NCI-H2171 treated with DMSO at 0.1 percent for 48 hours (cell line): ENCODE data around the gene POU2AF3.
"Not testable (repeated sequence)": the region's sequence is repeated elsewhere in the genome, so short reads cannot be mapped to it uniquely, and the experiment has no call there.

ENCODE experiments used
- DNase-seq: peaks from one replicate; lab custom pipeline; 2025; lab: John Stamatoyannopoulos, UW

The POU2AF3 gene, protein sequence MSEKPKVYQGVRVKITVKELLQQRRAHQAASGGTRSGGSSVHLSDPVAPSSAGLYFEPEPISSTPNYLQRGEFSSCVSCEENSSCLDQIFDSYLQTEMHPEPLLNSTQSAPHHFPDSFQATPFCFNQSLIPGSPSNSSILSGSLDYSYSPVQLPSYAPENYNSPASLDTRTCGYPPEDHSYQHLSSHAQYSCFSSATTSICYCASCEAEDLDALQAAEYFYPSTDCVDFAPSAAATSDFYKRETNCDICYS

DNA sequence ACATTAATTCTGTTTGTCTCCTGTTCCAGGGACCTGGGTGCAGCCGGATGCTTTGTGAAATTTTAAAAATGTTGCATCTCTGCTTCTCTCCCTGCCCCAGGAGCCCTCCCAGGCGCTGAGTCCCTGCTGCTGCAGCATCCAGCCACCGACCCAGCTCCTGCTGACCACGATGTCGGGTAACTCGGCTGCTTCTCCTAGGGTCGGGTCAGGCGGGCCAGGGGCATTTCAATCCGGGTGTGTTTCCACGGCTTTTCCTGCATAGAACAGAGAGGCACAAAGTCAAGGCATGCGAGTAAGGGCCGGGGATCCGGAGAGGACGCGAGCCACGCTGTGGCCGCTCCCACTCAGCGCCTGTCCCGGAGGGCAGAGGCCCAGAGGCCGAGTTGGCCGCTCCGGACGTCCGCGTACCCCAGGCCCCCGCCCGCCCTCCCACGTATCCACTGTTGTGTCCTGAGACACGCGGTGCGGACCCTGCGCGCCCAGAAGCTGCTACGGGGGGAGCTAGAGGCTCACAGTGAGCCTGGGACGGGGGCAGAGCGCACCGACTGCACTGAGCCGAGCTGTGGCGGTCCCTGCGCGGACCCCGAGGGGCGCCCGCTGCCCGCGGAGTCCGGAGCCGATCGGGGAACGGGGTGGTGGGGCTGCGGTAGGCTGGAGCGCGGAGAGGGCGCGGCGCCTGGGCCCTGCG is at the start of gene POU2AF3:
POU2AF3 (plus strand) TSS at position 134 of the 688 bp plus-strand sequence; CDS start at position 170, 36 bp downstream.
- no peak for DNase-seq

DNA sequence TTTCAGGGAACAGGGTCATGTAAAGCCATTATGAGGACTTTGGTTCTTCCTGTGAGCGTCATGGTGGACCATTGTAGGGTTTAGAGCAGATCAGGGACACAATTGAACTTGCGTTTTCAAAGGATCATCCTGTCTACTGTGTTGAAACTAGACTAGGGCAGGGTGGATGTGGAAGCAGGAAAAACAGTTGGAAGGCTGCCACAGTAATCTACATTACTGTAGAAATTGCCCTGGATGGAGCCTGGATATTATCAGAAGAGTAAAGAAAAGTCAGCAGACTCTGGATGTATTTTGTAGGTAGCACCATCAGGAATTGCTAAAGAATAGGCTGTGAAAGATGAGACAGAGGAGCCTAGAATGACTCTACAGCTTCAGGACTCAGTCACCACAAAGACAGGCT is 47.4 kb upstream of the POU2AF3 start:
- no peak for DNase-seq

DNA sequence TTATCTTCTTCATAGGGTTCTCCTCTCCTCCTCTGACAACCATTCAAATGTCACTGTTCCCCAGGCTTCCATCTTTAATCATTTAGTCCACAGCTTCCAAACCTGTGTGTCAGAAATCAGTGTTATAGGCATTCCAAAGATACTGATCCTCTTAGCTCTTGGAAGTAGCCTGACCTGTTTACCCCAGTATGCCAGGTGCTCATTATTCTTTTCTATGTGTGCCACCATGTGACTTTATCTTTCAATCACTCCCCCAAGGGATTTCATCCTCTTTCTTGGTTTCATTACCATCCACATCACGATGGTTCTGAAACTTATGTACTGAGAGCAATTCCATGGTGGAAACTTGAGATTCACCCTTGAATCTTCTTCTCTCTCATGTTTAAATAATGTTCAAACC is 45.2 kb upstream of the POU2AF3 start:
- no peak for DNase-seq

DNA sequence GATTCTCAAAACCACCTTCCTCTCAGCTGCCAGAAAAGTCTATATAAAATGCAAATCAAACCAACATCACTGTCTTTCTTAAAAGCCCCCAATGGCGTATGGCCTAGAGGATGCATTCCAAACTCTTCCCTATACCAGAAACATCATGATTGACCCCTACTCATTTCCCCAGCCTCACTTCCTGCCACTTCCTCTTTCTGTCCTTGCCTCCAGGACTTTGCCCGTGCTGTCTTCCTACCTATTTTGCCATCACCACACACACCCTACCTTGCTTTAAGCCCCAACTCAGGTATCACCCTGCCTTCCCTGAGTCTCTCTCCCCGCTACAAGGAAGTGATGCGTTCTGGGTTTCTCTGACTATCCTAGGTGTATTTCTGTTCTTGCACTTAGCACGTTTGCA is 44.7 kb upstream of the POU2AF3 start:
- DNase-seq = no peak

DNA sequence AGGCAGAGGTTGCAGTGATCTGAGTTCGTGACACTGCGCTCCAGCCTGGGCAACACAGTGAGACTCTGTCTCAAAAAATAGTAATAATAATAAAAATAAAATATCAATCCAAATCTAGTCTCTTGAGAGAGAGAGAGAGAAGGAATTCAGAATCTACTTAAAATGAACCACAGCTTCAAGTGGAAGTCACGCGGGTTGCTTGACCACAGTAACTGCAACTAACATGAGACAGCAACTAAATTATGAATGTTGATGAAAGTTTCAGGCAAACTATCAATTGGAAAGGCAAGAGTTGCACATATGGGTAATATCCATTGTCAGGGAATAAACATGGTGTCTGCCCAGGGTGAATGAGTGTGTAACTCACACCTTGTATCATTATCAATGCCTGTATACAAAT is 40.3 kb upstream of the POU2AF3 start:
- no peak for DNase-seq

DNA sequence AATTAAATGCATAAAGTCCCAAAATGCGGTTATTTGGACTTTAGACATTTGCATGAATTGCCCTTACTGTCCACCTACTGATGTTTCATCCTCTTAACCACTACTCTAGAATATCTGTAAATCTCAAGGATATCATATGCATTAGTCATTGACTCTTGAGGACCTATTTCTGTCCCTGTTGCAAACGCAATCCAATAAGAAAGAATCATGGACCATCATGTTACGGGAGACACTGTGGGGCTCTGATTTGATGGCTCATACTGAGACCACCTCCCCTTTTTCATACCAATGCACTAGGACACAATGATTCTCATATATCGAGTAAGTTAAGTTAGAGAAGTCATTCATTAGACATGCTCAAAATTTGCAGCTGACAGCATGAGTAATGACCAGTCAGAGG is 38.5 kb upstream of the POU2AF3 start:
- DNase-seq = no peak

DNA sequence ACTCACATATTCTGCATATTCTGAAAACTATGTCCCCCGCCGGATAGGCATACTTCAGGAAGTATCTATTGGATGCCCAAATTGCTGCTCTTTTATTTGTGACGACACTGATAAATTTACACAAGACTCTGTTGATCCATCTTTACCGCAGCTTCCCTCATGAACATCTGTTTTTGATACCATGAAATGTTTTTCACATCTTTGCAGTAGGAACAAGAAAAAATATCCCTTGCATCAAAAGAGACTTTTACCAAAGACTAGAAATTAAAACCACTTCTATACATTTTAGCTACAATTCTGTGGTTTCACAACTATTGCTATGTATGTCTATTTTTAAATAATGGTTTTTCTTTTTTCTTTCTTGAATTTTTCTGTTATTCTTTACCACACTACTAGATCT is 37.5 kb upstream of the POU2AF3 start:
- DNase-seq = no peak

DNA sequence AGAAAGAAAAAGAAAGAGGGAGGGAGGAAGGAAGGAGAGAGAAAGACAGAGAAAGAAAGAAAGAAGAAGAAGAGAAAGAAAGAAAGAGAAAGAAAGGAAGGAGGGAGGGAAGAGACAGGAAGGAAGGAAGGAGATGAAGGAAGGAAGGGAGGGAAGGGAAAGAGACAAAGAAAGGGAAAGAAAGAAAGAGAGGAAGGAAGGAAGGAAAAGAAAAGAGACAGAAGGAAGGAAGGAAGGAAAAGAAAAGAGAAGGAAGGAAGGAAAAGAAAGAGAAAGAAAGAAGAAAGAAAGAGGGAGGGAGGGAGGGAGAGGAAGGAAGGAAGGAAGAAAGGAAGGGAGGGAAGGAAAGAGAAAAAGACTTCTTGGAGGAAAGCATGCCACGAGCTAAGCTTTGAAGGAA is 33.7 kb upstream of the POU2AF3 start:
- DNase-seq = no peak

DNA sequence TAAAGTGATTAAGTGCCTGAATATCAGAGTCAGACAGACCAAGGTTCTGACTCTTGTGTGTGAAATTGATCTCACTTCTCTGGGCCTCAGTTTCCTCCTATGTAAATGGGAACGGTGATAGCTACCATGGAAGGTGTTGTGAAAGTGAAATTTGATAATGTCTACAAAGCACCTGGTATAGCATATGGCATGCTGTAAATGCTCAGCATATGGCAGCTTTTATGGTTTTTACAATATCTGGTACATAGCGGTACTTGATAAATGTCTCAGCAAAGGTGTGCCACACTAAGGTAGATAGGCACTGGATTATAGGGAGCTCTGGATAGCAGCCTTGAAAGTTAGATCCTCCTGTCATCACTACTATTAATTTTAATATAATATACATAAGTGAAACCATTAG is 32.9 kb upstream of the POU2AF3 start:
- peak; percentile 95 for DNase-seq

DNA sequence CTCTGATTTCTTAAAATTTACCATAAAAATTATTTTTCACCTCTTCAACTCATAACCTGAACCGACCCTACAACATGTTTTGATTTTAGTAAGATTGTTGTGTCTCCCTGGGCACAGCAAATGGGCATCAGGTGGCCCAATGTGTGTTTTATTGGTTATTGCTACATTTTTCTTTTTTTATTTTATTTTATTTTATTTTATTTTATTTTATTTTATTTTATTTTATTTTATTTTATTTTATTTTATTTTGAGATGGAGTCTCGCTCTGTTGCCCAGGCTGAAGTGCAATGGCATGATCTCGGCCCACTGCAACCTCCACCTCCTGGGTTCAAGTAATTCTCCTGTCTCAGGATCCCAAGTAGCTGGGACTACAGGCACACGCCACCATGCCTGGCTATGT is 30.0 kb upstream of the POU2AF3 start:
- not testable (repeated sequence) for DNase-seq

DNA sequence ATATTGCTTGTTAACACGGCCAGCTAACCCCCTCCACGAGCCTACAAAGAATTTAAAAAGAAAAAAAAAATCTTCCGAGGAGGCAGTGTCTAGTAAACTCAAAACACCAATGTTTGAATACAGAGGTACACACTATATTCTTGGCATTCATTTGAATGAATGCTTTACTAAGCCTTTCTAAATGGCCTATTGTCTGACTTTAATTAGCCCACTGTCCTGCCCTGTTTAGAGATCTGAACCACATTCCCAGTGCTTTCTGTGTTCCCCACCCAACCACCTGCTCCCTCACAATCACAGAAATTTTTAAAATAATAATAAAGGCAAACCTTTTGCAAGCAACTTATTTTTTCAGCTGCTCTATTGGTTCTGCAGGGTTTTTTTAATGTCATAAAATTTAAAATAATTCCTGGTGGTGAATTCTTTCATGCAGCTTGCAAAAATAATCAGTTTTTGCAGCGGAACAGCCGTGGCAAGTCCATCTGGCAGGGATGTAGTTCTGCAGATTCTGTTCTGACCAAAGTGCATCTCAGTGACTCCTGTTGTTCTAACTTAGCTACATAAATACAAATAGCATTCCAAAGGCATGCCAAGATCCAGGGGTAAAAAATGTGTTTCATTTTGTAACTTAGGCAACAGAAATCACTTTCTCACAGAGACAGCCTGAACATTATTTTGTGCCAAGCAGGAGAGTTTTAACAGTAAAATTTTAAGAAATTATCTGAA is 29.0 kb upstream of the POU2AF3 start:
- DNase-seq = no peak

DNA sequence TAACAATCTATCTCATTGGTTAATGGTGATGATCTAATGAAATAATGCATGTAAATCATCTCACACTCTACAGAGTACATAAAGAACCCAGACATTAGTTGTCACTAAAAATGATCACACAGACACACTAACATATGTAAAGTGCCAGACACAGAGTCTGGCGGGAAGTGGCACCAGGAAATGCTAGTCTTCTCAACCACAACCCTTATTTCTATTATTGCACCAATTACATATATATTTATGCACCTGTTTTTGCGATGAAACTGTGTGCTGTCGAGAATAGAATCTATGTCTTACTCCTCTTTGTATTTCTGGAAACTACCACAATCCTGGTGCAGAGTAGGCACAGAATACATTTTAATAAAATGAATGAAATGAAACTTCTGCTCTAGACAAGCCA is 25.9 kb upstream of the POU2AF3 start:
- no peak for DNase-seq

DNA sequence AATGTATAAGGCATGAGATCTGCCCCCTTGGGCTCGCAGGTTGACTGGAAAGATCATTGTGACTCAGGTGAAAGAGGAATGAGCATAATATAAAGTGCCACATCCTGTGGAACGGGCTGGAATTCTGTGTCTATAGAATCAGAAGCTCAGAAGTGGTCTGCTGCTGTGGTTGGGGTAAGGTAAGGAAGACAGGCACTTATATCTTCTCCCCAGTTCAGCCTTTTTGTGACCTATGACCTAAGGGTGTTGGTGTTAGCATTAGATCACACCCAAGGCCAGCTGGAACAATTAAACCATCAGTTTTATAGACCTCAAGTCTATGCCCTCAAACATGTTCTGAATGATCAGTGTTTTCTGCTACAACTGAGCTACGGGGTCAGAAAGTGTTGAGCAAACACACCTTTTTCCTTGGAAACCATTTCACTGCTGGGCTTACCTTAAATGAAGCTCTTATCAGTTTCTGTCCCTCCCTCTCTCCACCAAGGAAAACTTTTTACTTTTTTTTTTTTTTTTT is 15.7 kb upstream of the POU2AF3 start:
- no peak for DNase-seq

DNA sequence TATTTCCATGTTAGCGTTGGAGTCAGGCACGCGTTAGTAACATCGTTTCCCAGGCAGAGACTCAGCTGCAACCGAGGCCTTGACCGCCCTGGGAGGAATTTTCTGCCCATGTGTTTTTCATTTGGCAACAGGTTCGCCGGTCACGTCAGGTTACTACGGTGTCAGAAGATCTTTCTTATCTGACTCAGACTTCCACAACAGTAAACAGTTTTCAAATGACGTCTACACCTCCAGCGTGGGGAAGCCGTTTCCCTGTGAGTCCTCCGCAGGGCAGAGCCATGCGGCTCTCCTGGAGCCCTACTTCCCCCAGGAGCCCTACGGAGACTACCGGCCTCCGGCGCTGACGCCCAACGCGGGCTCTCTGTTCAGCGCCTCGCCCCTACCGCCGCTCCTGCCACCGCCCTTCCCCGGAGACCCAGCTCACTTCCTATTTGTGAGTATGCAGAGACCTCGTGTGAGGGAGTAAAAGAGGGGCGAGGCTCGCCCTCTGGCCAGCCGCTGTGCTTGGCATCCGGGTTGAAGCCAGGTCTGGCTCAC is 14.3 kb upstream of the POU2AF3 start:
- no peak for DNase-seq

DNA sequence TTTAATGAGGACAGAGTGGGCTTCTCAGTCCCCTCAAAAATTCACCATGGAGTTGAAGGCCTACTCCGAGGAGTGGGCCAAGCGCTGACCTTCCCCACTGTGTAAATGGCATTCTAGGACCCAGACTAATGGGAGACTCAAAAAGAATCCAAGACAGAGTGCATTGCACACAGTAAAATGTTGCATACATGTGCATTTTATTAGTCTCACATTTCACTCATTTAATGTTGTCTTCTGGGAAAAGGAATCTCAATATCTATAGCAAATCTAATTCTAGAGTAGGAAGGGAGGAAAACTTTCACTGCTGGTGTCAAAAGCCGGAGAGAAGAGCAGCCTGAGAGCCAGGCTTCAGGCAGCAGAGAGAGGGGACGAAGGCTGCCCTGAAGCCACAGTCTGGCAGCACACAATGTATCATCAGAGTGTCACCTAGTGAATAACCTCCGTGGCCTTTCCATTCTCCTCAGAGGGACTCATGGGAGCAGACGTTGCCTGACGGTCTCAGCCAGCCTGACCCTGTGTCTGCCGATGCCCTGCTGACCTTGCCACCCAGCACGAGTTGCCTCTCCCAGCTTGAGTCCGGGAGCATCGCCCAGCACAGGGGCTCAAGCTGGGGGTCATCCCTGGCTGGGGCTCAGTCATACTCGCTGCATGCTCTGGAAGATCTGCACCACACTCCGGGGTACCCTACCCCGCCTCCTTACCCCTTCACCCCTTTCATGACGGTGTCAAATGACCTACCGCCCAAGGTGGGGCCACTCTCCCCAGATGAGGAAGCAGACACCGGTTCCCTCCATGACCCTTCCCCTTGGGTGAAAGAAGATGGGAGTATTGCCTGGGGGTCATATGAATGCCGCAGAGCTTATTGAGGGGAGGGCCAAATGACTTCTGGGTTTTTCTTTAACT is 12.9 kb upstream of the POU2AF3 start:
- no peak for DNase-seq

DNA sequence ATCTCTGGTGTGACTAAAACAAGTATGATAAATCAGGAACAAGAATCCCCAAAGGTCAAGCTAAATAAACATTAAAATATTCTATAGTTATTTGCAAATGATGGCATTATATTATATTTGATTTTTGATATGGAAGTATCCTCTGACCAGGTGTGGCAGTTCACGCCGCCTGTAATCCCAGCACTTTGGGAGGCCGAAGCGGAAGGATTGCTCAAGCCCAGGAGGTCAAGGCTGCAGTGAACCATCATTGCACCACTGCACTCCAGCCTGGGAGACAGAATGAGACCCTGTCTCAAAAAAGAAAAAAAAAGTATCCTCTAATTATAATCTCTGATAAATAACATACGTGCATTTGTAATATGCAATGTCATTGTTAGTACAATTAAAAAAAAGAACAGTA is 6.6 kb upstream of the POU2AF3 start:
- no peak for DNase-seq

DNA sequence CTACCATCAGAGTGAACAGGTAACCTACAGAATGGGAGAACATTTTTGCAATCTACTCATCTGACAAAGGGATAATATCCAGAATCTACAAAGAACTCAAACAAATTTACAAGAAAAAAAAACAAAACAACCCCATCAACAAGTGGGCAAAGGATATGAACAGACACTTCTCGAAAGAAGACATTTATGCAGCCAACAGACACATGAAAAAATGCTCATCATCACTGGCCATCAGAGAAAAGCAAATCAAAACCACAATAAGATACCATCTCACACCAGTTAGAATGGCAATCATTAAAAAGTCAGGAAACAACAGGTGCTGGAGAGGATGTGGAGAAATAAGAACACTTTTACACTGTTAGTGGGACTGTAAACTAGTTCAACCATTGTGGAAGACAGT is 5.9 kb upstream of the POU2AF3 start:
- not testable (repeated sequence) for DNase-seq

DNA sequence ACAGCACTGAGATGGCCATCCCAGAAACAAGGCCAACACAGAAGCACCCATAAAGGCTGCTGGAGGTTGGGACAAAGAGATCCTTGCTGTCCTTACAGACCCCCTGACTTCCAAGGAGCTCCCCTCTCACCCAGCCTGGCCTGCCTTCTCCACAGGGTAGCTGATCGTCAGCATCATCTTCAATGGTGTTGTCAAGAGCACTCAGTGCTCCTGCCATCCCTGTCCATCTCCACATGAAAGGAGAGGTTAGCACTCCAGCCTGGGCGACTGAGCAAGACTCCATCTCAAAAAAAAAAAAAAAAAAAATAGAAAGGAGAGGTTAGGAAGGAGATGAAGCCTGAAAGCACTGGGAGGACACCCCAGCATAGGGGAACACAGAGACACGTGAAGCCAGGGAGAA is 2.1 kb upstream of the POU2AF3 start:
- no peak for DNase-seq

DNA sequence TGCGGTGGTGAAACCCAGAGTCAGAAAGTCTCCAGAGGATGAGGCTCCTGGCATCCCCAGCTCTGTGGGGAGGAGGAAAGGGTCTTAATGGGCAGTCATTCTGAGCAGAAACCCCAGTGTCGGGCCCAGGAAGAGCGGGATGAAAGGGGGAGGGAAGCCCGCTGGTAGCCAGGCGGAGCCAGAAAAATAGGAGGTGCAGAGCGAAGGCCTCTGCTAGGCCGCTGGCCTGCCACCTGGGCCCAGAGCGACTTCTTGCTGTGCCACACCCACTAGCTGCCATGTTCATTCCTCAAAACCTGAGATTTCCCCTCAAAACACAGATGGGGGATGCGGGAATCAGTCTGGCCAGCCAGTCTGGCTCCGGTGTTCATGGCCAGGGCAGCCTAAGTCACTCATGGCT is 650 bp upstream of the POU2AF3 start:
- no peak for DNase-seq

DNA sequence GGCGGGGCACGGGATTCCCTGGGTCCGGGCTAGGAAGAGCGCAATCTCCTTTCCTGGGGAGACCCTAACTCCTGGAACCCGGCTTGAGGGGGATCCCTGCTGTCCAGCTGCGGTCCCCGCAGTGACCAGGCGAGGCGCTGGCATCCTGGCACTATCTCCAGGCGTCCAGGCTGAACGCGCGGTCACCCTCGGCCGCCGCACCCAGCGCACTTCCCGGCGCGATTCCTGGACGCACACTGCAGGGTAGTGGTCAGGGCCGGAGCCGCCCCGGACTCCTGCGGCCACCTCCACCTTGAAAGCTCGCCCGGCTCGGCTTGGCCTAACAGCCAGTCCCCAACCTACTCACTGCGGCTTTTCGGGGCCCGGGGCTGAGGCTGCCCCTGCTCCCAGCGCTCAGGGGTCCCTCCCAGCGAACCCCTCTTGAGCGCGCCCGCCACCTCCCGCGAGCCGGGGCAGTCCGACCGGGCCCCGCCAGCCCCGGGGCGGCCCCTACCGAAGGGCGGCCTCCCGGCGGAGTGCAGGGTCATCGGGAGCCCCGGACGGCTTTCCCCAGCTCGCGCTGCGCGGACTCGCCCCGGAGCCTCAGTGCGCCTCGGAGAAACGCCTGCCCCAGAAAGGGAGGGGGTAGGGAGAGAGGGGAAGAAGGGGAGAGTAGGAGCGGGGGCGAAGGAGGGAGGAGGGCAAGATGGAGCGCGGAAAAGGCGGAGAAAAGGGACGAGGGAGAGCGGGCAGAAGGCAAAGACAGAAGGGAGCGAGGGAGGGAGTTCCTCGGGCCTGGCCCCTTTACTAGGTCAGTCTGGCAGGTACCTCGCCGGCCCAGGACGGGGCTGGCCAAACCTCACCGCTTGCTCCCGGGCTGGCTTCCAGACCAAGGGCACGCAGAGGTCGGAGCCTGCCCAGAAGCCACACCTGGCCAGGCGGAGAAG is 1.0 kb downstream of the POU2AF3 start:
- DNase-seq = peak; percentile 60

DNA sequence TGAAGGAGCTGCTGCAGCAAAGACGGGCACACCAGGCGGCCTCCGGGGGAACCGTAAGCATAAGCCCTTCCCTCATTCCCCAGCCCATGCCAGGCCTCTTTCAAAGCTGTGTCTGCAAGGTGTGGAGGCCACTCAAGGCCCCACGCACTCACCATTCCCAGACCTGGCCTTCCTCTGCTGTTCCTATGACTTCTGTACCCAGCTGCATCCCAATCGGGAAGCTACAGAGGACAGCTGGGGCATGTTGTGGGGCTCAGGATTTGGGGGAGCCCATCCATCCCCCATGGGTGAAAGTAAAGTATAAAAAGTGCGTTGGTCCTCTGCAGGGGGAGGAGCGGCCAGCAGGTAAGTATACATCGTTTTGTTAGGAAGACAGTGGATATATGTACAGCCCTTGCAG is 2.2 kb downstream of the POU2AF3 start:
- peak; percentile 32 for DNase-seq
